Stimulated activated CD4-positive, alpha-beta T cell treated with anti-CD3 and anti-CD28 coated beads, Interleukin-2, amount 100 ng/mL, for 24 hours (primary cell): ENCODE results near the gene SLC22A6.
"Not testable (repeated sequence)": the region's sequence is repeated elsewhere in the genome, so short reads cannot be mapped to it uniquely, and the experiment has no call there.

Source experiments
- DNase-seq, 2 donors: peaks; one replicate each; pipeline ENCODE4 v3.0.0-alpha.2; 2020

Gene SLC22A6

DNA sequence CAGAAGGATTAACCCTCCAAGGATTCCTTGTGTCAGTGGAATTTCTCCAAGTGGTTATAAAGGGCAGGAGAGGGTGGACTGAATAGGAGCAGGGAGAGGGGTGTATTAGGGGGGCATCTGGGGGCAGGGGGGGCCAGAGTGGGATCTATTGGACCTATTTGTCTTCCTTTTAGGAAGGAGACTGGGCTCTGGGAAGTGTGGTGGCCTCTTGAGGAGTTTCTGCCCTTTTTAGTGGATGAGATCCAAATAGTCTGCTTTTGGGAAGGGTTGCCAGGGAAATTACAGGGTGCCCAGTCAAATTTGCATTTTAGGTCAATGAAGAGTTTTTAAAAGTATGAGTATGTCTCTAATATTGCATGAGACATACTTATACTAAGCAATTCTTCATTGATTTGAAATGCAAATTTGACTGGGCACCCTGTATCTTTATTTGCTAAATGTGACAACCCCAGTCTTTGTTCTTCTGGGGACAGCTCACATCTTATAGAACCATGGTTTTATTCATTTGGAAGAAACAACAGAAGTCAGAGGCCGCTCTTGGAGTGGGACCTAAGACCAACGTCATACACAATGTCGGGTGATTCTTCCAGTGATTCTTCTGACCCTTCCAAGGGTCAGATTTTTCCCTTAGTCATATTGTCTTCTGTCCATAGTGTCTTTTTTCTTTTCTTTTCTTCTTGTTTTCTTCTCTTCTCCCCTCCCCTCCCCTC lies 429 bp upstream of the SLC22A6 start:
- no peak for DNase-seq

DNA sequence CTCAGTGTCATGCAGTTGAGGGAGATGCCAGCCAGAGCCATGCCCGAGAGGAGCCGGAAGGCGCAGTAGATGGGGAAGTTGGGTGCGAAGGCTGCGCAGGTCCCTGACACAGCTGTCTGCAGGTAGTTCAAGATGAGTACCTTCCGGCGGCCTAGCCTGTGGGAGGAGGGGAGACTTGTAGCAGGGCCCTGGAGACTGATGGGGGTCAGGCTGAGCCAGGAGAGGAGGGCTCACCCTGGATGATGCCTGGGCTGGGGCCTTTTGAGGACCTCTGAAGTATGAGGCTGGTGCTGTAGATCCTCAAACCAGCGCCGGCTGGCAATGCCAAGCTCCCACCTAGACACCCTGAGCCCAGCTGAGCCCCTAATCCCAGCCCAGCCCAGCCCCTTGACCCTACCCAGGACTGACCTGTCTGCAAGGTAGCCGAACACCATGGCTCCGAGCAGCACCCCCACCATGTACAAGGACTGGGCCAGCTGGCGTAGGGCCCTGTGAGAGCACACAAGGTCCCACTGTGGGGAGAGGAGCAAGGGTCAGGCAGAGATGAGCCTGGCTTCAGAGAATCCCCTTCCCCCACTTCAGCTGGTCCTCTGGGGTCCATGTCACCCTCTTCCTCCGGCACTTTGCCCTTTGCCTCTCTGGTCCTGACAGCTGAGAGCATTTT lies 1.1 kb downstream of the SLC22A6 start:
- no peak for DNase-seq

DNA sequence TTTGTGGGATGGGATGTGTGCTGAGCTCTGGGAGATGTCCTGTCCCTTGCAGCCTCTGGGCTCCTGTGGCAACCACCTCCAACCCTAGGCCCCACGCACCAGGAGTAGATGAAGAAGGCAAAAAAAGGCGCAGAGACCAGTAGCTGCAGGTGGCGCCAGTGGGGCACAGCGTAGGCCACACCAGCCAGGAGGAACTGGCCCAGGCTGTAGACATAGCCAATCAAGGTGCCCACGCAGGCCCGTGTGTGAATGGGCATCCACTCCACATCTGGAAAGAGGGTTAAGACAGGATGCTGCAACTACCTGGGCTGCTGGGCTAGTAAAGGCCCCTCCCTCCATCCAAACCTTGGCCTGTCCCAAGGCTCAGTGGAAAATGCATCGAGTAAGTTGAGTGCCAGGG lies 3.0 kb downstream of the SLC22A6 start:
- no peak for DNase-seq

- no peak for DNase-seq
Observed at GRCh38 chr11:62980133-62980760, 4.5 kb downstream of the SLC22A6 start.

DNA sequence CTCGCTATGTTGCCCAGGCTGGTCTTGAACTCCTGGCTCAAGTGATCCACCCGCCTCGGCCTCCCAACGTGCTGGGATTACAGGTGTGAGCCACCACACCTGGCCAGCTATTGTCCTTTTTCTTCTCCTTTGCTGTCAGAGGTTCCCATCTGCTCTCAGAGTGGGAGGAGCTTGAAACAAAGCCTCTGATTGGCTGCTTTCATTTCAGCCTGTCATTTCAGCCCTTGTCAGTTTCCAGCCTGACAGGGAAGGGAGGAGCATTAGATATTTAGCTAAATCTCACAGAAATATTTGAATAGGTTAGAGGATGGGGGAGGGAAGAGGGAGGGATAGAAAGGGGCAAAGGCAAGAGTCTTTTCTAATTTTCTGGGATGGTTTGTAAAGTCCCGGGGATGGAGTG lies 8.7 kb downstream of the SLC22A6 start:
- no peak for DNase-seq

DNA sequence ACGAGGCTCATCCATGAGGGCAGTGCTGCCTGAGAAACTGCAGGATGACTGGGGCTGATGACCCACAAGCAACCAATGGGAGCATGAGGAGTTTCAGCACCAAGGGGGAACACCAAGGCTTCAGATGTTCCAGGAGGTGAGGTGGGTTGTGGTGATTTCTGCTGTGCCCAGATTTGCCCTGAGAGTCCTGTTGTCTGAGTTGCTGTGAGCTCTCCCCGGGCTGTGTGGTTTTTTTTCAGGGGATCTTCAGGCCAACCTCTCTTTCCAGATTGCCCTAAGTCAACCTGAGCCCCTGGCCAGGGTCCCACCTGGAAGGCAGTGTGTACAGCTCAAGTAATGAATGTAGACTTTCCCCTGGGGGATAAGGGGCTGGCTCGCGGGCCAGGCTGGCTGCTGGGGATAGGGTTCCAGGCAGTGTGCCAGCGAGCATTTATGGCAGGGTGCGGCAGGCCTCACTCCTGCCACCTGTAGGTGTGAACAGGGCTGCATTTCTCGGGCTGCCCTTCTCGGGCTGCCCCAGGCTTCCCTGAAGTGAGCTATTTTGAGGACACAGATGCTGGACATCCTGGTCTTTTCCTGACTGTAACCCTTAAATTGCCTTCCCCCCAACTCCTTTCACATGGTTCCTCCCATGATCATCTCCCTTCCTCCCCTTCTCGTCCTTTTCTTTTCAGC lies 9.8 kb downstream of the SLC22A6 start:
- DNase-seq, result peak in 1 of 2 donors; percentile 39

DNA sequence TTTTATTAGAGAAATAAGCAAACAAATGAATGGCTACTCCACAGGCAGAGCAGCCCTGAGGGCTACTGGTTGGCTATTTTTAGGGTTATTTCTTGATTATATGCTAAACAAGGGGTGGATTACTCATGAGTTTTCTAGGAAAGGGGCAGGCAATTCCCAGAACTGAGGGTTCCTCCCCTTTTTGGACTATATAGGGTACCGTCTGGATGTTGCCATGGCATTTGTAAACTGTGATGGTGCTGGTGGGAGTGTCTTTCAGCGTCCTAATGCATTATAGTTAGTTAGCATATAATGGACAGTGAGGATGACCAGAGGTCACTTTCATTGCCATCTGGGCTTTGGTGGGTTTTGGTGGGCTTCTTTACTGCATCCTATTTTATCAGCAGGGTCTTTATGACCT lies 19.2 kb downstream of the SLC22A6 start:
- DNase-seq, result no peak

DNA sequence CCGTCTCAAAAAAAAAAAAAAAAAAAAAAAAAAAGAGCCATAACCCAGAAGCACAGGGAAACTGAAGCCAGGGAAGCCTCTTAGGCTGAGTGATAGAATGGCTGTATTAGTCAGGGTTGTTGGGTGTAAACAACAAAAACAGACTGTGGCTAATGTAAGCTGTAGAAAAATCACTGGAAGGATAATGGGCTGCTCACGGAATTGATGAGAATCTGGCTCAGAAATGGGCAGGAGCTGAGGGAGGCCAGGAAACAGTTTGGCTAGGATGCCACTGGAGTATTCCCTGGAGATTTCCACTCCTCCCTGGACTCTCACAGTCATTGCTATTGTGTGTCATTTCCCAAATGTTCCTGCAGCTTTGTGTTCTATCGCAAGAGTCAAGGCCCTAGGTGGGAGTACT lies 22.4 kb downstream of the SLC22A6 start:
- DNase-seq, result no peak

DNA sequence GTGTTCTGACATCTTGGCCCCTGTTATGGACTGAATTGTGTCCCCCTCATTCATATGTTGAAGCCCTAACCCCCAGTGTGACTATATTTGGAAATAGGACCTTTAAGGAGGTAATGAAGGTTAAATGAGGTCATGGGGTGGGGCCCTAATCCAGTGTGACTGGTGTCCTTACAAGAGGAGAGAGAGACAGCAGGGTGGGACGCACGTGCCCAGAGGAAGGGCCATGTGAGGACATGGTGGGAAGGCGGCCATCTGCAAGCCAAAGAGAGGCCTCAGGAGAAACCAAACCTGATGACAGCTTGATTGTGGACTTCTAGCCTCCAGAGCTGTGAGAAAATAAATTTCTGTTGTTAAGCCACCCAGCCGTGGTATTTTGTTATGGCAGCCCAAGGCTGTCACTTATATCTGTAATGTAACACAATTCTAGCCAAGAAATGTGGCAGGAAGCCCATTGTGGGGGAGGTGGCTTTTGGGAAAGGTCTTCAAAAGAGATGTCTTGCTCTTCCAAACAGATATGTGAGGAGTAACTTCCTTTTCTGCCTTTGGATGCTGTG lies 23.7 kb downstream of the SLC22A6 start:
- DNase-seq, result no peak

- no peak for DNase-seq
Observed at GRCh38 chr11:62959422-62959980, 25.3 kb downstream of the SLC22A6 start.

GRCh38 chr11:62958547-62959421 lies 26.0 kb downstream of the SLC22A6 start:
- DNase-seq, result no peak

GRCh38 chr11:62957147-62957546 lies 27.6 kb downstream of the SLC22A6 start:
- DNase-seq, result no peak

- DNase-seq, result no peak
Observed at GRCh38 chr11:62954478-62954877, 30.3 kb downstream of the SLC22A6 start.

DNA sequence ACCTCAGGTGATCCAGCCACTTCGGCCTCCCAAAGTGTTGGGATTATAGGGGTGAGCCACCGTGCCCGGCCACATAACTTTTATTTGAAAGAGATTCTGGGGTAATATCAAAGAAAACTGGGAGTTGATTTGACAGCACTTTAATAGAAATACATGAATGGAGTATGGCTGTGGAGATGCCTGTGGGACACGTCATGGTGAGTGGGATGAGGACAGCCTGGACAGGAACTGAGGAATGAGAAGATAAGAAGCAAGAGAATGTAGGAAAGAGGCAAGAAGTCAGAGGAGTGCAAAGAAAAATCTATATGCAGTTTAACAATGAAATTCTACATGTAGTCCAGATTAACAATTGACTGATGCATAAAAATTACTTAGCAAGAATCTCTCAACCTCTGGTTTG lies 31.0 kb downstream of the SLC22A6 start:
- DNase-seq, result no peak

- no peak for DNase-seq
Observed at GRCh38 chr11:62948765-62949320, 35.9 kb downstream of the SLC22A6 start.

DNA sequence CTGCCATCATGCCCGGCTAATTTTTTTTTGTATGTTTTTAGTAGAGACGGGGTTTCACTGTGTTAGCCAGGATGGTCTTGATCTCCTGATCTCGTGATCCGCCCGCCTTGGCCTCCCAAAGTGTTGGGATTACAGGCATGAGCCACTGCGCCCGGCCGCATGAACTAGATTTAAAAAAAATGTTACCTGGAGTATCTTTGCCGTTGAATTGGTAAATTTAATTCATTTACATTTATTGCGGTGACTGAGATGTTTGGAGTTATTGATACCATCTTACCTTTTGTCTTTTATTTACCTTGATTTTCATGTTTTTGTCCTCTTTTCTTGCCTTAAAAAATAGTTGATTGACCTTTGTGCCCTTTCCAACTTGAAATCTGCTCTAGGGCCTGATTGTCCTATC lies 39.2 kb downstream of the SLC22A6 start:
- not testable (repeated sequence) for DNase-seq

DNA sequence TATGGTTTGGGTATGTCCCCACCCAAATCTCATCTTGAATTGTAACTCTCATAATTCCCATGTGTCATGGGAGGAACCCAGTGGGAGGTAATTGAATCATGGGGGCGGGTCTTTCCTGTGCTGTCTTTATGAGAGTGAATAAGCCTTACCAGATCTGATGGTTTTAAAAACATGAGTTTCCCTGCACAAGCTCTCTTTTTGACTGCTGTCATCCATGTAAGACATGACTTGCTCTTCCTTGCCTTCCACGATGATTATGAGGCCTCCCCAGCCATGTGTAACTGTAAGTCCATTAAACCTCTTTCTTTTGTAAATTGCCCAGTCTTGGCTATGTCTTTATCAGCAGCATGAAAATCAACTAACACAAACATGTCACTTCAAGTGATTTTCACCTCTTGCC lies 47.2 kb downstream of the SLC22A6 start:
- not testable (repeated sequence) for DNase-seq

GRCh38 chr11:62934496-62934785 lies 50.3 kb downstream of the SLC22A6 start:
- no peak for DNase-seq

DNA sequence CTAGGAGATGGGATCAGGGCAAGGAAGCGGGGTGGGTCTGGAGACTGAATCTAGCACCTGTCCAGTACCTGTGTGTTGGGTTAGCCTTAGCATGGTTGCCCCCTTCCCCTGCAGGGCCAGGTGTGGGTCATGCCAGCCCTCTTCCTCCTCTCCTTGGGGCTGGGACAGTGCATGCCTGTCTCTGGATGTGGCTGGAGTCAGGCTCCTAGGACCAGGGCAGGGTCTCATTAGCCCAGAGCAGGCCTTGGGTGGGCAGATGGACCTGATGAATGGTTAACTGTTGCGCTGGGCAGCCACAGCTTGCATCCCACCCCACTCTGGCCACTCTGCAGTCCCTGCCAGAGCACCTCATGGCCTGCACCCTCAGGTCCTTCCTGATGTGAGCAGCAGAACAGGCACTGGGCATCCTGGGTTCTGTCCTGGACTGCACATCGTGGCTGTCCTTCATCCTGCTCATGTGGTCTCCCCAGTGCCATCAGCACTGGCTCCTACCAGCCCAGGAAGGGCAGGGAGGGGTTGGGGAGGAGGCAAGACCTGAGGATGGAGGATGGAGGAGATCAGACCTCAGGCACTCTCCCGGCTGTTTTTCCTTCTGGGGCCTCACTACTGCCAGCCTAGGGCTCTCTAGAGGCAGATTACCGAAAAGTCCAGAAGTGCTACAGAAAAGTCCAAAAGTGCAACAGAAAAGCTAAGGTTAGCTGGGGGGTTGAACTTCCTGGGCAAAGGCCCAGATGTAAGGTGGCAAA lies 50.8 kb downstream of the SLC22A6 start:
- no peak for DNase-seq

DNA sequence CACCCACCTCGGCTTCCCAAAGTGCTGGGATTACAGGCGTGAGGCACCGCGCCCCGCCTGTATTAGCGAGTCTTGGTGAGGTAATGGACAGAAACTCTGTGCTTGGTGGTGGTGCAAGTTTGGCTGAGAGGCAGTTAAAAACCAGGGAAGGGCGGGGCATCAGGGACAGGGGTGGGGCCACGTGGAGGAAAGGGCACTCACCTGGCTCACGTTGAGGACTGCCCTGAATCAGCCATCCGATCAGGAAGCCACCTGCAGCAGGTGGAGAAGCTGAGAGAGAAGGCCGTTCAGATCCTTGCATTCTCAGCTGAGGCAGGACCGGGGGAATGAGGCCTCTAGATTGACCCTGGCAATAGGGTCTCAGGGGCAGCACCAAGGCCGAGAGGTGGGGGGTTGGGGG lies 51.5 kb downstream of the SLC22A6 start:
- DNase-seq, result no peak
